Measurements from ENCODE around the gene ACOT6.
"Not testable (repeated sequence)": the region's sequence is repeated elsewhere in the genome, so short reads cannot be mapped to it uniquely, and the experiment has no call there.

Gene ACOT6, protein sequence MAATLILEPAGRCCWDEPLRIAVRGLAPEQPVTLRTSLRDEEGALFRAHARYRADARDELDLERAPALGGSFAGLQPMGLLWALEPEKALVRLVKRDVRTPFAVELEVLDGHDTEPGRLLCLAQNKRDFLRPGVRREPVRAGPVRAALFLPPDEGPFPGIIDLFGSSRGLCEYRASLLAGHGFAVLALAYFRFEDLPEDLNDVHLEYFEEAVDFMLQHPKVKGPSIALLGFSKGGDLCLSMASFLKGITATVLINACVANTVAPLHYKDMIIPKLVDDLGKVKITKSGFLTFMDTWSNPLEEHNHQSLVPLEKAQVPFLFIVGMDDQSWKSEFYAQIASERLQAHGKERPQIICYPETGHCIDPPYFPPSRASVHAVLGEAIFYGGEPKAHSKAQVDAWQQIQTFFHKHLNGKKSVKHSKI

GRCh38 chr14:73612339-73613045, at the start of gene ACOT6:
ACOT6 (plus strand) TSS chr14:73612517; CDS start chr14:73612572, 55 bp downstream.
- DNase-seq (ENCODE audit: low read depth), result no peak

DNA sequence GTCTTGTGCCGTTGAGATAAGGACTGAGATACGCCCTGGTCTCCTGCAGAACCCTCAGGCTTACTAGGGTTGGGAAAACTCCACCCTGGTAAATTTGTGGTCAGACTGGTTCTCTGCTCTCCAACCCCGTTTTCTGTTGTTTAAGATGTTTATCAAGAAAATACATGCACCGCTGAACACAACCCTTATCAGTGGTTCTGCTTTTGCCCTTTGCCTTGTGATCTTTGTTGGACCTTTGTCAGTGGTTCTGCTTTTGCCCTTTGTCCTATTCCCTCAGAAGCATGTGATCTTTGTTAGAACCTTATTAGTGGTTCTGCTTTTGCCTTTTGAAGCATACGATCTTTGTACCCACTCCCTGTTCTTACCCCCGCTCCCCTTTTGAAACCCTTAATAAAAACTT, 49.6 kb upstream of the ACOT6 start:
- DNase-seq (ENCODE audit: low read depth), result not testable (repeated sequence)

GRCh38 chr14:73566431-73566830, 45.9 kb upstream of the ACOT6 start:
- DNase-seq (ENCODE audit: low read depth), result not testable (repeated sequence)

DNA sequence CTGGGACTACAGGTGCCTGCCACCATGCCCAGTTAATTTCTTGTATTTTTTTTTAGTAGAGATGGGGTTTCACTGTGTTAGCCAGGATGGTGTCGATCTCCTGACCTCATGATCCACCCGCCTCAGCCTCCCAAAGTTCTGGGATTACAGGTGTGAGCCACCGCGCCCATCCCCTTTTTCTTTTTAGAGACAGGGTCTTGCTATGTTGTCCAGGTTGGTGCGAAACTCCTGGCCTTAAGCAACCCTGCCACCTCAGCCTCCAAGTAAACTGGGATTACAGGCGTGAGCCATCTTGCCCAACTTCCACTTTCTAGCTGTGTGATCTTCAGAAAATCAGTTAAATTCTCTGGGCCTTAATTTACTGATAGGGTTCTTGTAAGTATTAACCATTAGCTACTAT, 45.4 kb upstream of the ACOT6 start:
- not testable (repeated sequence) for DNase-seq (ENCODE audit: low read depth)

- DNase-seq (ENCODE audit: low read depth), result no peak
These were observed 45.0 kb upstream of the ACOT6 start for GRCh38 chr14:73567358-73567757.

GRCh38 chr14:73567951-73568885, 44.1 kb upstream of the ACOT6 start:
- no peak for DNase-seq (ENCODE audit: low read depth)

- not testable (repeated sequence) for DNase-seq (ENCODE audit: low read depth)
These were observed 43.5 kb upstream of the ACOT6 start for GRCh38 chr14:73568886-73569184.

DNA sequence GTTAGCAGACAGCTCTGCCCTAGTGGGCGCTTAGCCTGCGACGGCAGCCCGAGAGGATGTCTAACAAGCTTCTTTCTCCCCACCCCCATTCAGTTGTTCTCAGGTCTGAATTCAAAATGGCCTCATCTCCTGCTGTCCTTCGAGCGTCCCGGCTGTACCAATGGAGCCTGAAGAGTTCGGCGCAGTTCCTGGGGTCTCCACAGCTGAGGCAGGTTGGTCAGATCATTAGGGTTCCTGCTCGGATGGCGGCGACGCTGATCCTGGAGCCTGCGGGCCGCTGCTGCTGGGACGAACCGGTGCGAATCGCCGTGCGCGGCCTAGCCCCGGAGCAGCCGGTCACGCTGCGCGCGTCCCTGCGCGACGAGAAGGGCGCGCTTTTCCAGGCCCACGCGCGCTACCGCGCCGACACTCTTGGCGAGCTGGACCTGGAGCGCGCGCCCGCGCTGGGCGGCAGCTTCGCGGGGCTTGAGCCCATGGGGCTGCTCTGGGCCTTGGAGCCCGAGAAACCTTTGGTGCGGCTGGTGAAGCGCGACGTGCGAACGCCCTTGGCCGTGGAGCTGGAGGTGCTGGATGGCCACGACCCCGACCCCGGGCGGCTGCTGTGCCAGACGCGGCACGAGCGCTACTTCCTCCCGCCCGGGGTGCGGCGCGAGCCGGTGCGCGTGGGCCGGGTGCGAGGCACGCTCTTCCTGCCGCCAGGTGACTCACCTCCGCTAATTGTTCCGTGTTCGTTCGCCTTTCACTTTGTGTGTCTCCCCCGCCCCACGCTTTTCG, 42.9 kb upstream of the ACOT6 start, which contains the start of gene ACOT2:
Gene ACOT2, plus strand, starts transcription at position 29 of the 774 bp plus-strand sequence. Its CDS starts 28 bp downstream, at position 57.
- peak; percentile 81 for DNase-seq (ENCODE audit: low read depth)

- DNase-seq (ENCODE audit: low read depth), result not testable (repeated sequence)
These were observed 41.4 kb upstream of the ACOT6 start for GRCh38 chr14:73570913-73571312.

GRCh38 chr14:73573034-73573433, 39.3 kb upstream of the ACOT6 start:
- DNase-seq (ENCODE audit: low read depth), result not testable (repeated sequence)

GRCh38 chr14:73573740-73574139, 38.6 kb upstream of the ACOT6 start:
- not testable (repeated sequence) for DNase-seq (ENCODE audit: low read depth)

GRCh38 chr14:73574251-73574650, 38.1 kb upstream of the ACOT6 start:
- not testable (repeated sequence) for DNase-seq (ENCODE audit: low read depth)

DNA sequence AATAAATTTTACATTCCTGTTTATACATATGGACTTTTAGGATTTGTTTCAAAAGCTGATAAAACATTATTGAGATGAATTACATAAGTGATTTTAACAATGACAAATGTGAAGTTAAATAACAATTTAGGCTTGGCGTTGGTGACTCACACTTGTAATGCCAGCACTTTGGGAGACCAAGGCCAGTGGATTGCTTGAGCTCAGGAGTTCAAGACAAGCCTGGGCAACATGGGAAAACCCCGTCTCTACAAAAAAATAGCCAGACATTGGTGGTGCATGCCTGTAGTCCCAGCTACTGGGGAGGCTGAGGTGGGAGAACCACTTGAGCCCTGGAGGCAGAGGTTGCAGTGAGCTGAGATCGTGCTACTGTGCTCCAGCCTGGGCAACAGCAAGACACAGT, 35.9 kb upstream of the ACOT6 start:
- no peak for DNase-seq (ENCODE audit: low read depth)

GRCh38 chr14:73577214-73577613, 35.1 kb upstream of the ACOT6 start:
- not testable (repeated sequence) for DNase-seq (ENCODE audit: low read depth)

DNA sequence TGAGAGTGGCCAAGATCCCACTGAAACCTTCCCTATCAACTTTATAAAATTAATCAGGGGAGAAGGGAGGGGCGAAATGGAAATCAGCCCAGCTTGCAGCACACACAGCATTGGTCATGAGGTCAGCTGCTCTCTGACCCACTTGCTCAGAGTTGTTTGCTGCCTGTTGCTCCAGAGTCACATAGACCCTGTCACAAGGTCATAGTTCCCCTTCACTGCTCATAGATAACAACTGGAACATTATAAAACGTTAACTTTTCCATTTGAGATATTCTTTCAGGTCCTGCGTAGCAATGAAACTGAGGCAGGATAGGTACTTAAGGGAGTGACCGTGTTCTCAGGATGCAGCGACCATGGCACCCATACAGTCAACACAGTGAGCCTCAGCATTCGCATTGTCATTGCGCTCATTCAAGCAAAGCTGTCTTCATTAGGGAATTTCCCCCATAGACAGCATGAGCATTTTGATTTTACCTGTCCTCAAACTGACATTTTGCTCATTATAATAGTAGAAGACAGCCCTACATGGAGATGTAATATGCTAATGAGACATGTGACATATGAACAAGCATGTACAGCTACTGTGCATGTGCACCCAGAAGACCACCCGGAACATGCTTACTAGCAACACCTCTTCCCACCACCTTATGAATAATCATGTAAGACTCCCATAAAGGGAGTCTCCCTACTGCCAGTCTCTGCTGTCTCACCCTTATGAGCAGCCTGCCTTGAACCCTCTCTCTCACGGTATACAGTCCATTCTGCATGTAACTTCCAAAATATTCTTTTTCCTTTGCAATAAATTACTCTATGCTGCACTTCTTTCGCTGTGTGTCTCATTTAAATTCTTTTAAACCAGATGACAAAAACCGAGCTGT, 30.0 kb upstream of the ACOT6 start:
- not testable (repeated sequence) for DNase-seq (ENCODE audit: low read depth)

DNA sequence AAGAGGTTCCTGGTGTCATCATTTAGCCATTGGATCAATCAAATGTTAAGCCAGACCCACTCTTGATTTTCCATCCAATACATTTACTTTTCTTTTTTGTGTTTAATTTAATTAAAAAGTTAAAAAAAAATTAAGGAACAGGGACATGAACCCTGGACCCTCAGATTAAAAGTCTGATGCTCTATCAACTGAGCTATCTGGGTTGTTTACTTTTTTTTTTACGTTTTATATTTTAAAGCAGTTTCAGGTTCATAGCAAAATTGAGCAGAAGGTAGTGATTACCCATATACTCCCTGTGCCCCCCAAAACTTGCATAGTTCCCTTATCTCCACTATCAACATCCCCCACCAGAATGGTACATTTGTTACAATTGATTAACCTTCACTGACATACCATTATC, 23.6 kb upstream of the ACOT6 start:
- no peak for DNase-seq (ENCODE audit: low read depth)

DNA sequence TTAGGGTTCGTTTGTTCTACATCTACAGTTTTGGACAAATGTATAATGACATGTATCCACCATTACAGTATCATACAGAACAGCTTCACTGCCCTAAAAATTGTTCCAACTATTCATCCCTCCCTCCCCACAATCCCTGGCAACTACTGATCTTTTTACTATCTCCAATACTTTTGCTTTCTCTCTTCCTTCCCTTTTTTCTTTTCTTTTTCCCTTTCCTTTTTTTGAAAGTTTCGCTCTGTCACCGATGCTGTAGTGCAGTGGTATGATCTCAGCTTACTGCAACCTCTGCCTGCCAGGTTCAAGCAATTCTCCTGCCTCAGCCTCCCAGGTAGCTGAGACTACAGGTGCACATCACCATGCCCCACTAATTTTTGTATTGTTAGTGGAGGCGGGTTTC, 23.2 kb upstream of the ACOT6 start:
- DNase-seq (ENCODE audit: low read depth), result no peak

DNA sequence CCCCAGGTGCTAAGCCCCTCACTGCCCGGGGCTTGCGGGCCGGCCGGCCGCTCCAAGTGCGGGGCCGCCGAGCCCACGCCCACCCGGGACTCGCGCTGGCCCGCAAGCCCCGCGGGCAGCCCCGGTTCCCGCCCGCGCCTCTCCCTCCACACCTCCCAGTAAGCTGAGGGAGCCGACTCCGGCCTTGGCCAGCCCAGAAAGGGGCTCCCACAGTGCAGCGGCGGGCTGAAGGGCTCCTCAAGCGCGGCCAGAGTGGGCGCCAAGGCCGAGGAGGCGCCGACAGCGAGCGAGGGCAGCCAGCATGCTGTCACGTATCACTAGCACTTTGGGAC, 21.7 kb upstream of the ACOT6 start:
- DNase-seq (ENCODE audit: low read depth), result not testable (repeated sequence)

GRCh38 chr14:73591690-73592449, 20.4 kb upstream of the ACOT6 start, which contains the start of gene ACOT4:
ACOT4 (plus strand) TSS chr14:73591873; CDS start chr14:73591960, 87 bp downstream.
- DNase-seq (ENCODE audit: low read depth), result no peak

DNA sequence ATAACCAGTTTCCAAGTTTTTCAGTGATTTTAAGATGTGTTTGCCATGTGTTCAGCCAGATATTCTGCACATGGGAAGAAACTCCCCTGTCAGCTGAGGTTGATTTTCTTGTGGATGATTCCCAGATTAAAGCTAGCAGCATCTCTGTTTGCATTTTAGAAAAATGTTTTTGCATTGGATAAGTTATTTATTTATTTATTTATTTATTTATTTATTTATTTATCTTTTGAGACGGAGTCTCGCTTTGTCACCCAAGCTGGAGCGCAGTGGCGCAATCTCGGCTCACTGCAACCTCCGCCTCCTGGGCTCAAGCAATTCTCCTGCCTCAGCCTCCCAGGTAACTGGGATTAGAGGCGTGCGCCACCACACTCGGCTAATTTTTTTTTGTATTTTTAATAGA, 17.8 kb upstream of the ACOT6 start:
- no peak for DNase-seq (ENCODE audit: low read depth)
